ENCODE measurements around the gene CATSPER1. TPM values are rescaled to one million over a fixed set of nuclear protein-coding genes. Genes with fewer than 3 reads are reported as not detected.

The CATSPER1 gene
- total and polyA plus RNA-seq, 8 donors = 0.06 to 0.41 (median 0.32) TPM; not detected in 4

- Histone ChIP-seq H3K27ac (no peak overlapping the region), H3K4me1 (peaks cover 0 to under 1% (median 0%) of the 10 kb centered on the region in 3 donors), H3K36me3 (peaks cover 0 to 7% (median 0%) of the 10 kb centered on the region in 3 donors), H3K27me3 (peaks cover 0 to 4% (median 0%) of the 10 kb centered on the region in 4 donors), H3K9me3 (no peaks in the 10 kb centered on the region), H3K4me3 (no peak overlapping the region)
- ATAC-seq = no peak
- no peak for FAIRE-seq
- no peak for TF ChIP-seq CTCF (IDR thresholded peaks at IDR 0.05)
- 58 to 65% methylated on average over 10 of the region's 10 CpGs for WGBS, 2 donors
- peak in 1 of 6 donors; percentile 20 for DNase-seq
- intact Hi-C loops (cut with DNase I) = no loop called here
Measured at GRCh38 chr11:66008468-66009101, 17.7 kb downstream of the CATSPER1 start.

DNA sequence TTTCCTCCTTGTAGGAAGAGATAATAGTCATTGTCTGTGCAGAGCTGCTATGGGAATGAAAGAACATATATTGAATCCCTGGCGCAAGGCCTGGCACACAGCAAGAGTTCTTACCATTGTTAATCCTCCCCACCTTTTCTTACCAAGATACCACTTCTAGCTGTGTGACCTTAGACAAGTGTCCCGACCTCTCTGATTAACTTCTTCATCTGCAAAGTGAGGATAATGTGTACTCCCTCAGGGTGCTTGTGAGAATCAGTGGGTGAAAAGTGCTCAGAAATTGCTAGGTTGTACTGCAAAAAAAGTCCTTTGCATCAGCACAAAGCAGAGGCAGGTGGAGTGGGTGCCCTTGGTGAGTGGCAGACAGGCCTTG lies 18.2 kb downstream of the CATSPER1 start:
- no peak for FAIRE-seq
- no peak for ATAC-seq
- TF ChIP-seq CTCF (IDR thresholded peaks at IDR 0.05) = no peak
- H3K27me3 ChIP-seq = peaks cover 0 to 4% (median 0%) of the 10 kb centered on the region in 4 donors
- DNase-seq = no peak
- no peak overlapping the region for H3K4me3 ChIP-seq
- H3K9me3 ChIP-seq = no peaks in the 10 kb centered on the region
- peaks cover 0 to 7% (median 0%) of the 10 kb centered on the region in 3 donors for H3K36me3 ChIP-seq
- 81 to 86% methylated on average over 2 of the region's 2 CpGs for WGBS, 2 donors
- peaks cover 0 to 5% (median 5%) of the 10 kb centered on the region in 3 donors for H3K4me1 ChIP-seq
- intact Hi-C loops (cut with DNase I) = no loop called here
- no peak overlapping the region for H3K27ac ChIP-seq

DNA sequence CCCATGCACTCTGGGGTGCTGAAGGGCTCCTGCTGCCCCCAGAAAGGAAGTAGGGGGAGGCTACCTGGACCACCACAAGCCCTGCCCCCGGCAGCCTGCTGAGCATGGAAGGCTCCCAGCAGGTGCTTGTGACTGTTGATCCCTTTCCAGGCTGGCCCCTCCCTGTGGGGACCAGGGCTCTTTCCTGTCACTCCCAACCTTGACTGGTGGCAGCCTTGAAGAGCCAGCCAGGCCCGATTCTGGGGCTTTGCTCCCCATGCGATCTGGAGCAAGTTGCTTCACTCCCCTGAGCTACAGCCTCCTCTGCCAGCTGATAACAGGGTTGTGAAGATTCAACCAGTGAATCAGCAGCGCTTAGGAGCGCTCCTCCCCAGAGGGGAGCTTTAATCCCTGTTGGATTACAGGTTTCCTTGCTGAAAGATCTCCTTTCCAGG lies 19.1 kb downstream of the CATSPER1 start:
- no peak overlapping the region for H3K27ac ChIP-seq
- intact Hi-C loops (cut with DNase I) = no loop called here
- ATAC-seq (no peak), DNase-seq (no peak), FAIRE-seq (no peak)
- H3K4me3 ChIP-seq = no peak overlapping the region
- peaks cover 0 to 3% (median 0%) of the 10 kb centered on the region in 4 donors for H3K27me3 ChIP-seq
- TF ChIP-seq CTCF (IDR thresholded peaks at IDR 0.05) = no peak
- H3K36me3 ChIP-seq = peaks cover 0 to 7% (median 0%) of the 10 kb centered on the region in 3 donors
- 46 to 49% methylated on average over 5 of the region's 5 CpGs for WGBS, 2 donors
- H3K4me1 ChIP-seq = peaks cover 0 to 6% (median 5%) of the 10 kb centered on the region in 3 donors
- H3K9me3 ChIP-seq = no peaks in the 10 kb centered on the region

DNA sequence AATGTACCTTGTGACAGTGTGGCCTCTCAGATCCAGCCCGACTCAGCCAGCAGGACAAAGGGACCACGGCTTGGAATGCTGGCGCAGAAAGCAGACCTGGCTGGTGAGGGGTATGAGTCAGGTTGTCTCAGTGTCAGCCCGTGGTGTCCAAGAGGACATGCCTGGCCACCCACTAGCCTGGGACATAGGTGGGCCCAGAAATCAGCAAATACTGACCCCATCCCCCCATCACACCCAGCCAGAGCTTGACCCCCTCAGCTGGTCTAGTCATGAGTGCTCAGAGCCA lies 19.4 kb downstream of the CATSPER1 start:
- H3K4me3 ChIP-seq = no peak overlapping the region
- no peaks in the 10 kb centered on the region for H3K9me3 ChIP-seq
- FAIRE-seq (no peak), DNase-seq (no peak), ATAC-seq (no peak)
- WGBS, 2 donors = 68 to 73% methylated on average over 4 of the region's 4 CpGs
- no peaks in the 10 kb centered on the region for H3K27me3 ChIP-seq
- intact Hi-C loops (cut with DNase I) = no loop called here
- H3K36me3 ChIP-seq = peaks cover 0 to 7% (median 0%) of the 10 kb centered on the region in 3 donors
- TF ChIP-seq CTCF (IDR thresholded peaks at IDR 0.05) = no peak
- H3K4me1 ChIP-seq = peaks cover 0 to 6% (median 5%) of the 10 kb centered on the region in 3 donors
- H3K27ac ChIP-seq = no peak overlapping the region

GRCh38 chr11:66006134-66006890 lies 20.0 kb downstream of the CATSPER1 start:
- Histone ChIP-seq H3K36me3 (peaks cover 0 to 7% (median 0%) of the 10 kb centered on the region in 3 donors), H3K4me3 (no peak overlapping the region), H3K27ac (no peak overlapping the region), H3K27me3 (no peaks in the 10 kb centered on the region), H3K4me1 (peaks cover 0 to 6% (median 5%) of the 10 kb centered on the region in 3 donors), H3K9me3 (no peaks in the 10 kb centered on the region)
- no peak for DNase-seq
- ATAC-seq = no peak
- intact Hi-C loops (cut with DNase I) = no loop called here
- TF ChIP-seq CTCF (IDR thresholded peaks at IDR 0.05) = no peak
- WGBS, 2 donors = 83 to 90% methylated on average over 13 of the region's 13 CpGs
- no peak for FAIRE-seq

Data from pancreas (tissue), 10 donors.